Measurements from ENCODE around the gene WSB1. TPM values are rescaled to one million over a fixed set of nuclear protein-coding genes. Genes with fewer than 3 reads are reported as not detected.
A peak's percentile ranks its signal among the peaks of the same experiment; 100 is the strongest.

The WSB1 gene
- total and polyA plus RNA-seq, 9 of the 15 experiments (the other 6 are each of a cell fraction or from before 2014, with no cell fraction given), result 22.8 to 229 (median 81.1) TPM

GRCh38 chr17:27293898-27294688 lies at the start of gene WSB1 (continued):
- TF ChIP-seq ZMIZ1 (IDR thresholded peaks at IDR 0.05; ENCODE audit: low read depth in 2 of 2, low read length in 2 of 2) (no peak), CTBP1 (IDR thresholded peaks at IDR 0.05; ENCODE audit: borderline replicate concordance) (peak; percentile 60; the same call in 1 of the 2 replicates), ZC3H11A (IDR thresholded peaks at IDR 0.05; ENCODE audit: low read depth, low read length) (no peak), NUFIP1 (IDR thresholded peaks at IDR 0.05; ENCODE audit: partially characterized antibody) (no peak), SRSF9 (IDR thresholded peaks at IDR 0.05; ENCODE audit: borderline replicate concordance, low read depth, low read length) (no peak), PHF21A (IDR thresholded peaks at IDR 0.05; ENCODE audit: borderline replicate concordance, low read depth) (peak; percentile 62; the same call in 1 of the 2 replicates), MAX (CRISPR knock-in tag; IDR thresholded peaks at IDR 0.05) (peak; percentile 39), MLLT1 (IDR thresholded peaks at IDR 0.05) (peak in 1 of 2 experiments; percentile 87; a peak in 2 of 4 replicates), TEAD2 (tag; IDR thresholded peaks at IDR 0.05) (no peak), TBL1XR1 (IDR thresholded peaks at IDR 0.05; ENCODE audit: low read length in 2 of 2) (peak; percentile 36 to 73; a peak in 3 of 4 replicates), MECOM (CRISPR knock-in tag; IDR thresholded peaks at IDR 0.05) (no peak), HMGXB4 (CRISPR knock-in tag; IDR thresholded peaks at IDR 0.05) (peak; percentile 70; the same call in 1 of the 2 replicates), MCM3 (IDR thresholded peaks at IDR 0.05) (no peak), ZNF274 (IDR thresholded peaks at IDR 0.05; ENCODE audit: borderline replicate concordance, low read depth, low read length) (no peak), SIN3A (IDR thresholded peaks at IDR 0.05; ENCODE audit: borderline replicate concordance in 2 of 2, control insufficient read depth in 1 of 2, low read depth in 2 of 2, low read length in 2 of 2) (peak; percentile 58 to 74; a peak in 2 of 4 replicates), MEF2A (IDR thresholded peaks at IDR 0.05; ENCODE audit: control insufficient read depth, low read depth, low read length) (no peak)
- TF ChIP-seq, protein P1, sequence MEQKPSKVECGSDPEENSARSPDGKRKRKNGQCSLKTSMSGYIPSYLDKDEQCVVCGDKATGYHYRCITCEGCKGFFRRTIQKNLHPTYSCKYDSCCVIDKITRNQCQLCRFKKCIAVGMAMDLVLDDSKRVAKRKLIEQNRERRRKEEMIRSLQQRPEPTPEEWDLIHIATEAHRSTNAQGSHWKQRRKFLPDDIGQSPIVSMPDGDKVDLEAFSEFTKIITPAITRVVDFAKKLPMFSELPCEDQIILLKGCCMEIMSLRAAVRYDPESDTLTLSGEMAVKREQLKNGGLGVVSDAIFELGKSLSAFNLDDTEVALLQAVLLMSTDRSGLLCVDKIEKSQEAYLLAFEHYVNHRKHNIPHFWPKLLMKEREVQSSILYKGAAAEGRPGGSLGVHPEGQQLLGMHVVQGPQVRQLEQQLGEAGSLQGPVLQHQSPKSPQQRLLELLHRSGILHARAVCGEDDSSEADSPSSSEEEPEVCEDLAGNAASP (IDR thresholded peaks at IDR 0.05), result no peak
